H9 (cell line): Measurements from ENCODE around the gene OTX1. TPM values are rescaled to one million over a fixed set of nuclear protein-coding genes. Genes with fewer than 3 reads are reported as not detected.

Experiments
- DNase-seq: peaks from one replicate; pipeline ENCODE4 v3.0.0-alpha.2; 2017
- H2AFZ ChIP-seq: one replicate; pipeline ENCODE4 v1.6.1; 2013; ENCODE audit warnings: mild to moderate bottlenecking, low read length, control low read depth, moderate library complexity
- H2AK5ac ChIP-seq: 2 replicates; pipeline ENCODE4 v1.6.1; 2013; ENCODE audit warnings: low read length, control low read depth, mixed read lengths; ENCODE audit not compliant: insufficient read length
- H2BK120ac ChIP-seq: one replicate; pipeline ENCODE4 v1.6.1; 2013; ENCODE audit warnings: low read depth, mild to moderate bottlenecking, low read length, control low read depth, inconsistent platforms; ENCODE audit not compliant: poor library complexity, severe bottlenecking
- H2BK12ac ChIP-seq: 2 replicates; pipeline ENCODE4 v1.6.1; 2013; ENCODE audit warnings: low read length, control low read depth, mixed read lengths, low read depth; ENCODE audit not compliant: insufficient read length
- H2BK15ac ChIP-seq: 2 replicates; pipeline ENCODE4 v1.6.1; 2013; ENCODE audit warnings: low read depth, low read length, control low read depth
- H2BK20ac ChIP-seq: one replicate; pipeline ENCODE4 v1.6.1; 2013; ENCODE audit warnings: low read depth, mild to moderate bottlenecking, low read length, control low read depth, inconsistent platforms; ENCODE audit not compliant: poor library complexity, severe bottlenecking
- H2BK5ac ChIP-seq: 2 replicates; pipeline ENCODE4 v1.6.1; 2013; ENCODE audit warnings: low read length, control low read depth, mixed read lengths; ENCODE audit not compliant: insufficient read length
- H3K14ac ChIP-seq: 2 replicates; pipeline ENCODE4 v1.6.1; 2013; ENCODE audit warnings: low read length, control low read depth; ENCODE audit not compliant: insufficient read depth
- H3K18ac ChIP-seq: 2 replicates; pipeline ENCODE4 v1.6.1; 2013; ENCODE audit warnings: low read depth, mild to moderate bottlenecking, mixed read lengths, low read length, control low read depth; ENCODE audit not compliant: insufficient read length
- H3K23ac ChIP-seq: 2 replicates; pipeline ENCODE4 v1.6.1; 2013; ENCODE audit warnings: low read length, control low read depth, mixed read lengths, low read depth; ENCODE audit not compliant: insufficient read length
- H3K23me2 ChIP-seq: 2 replicates; pipeline ENCODE4 v1.6.1; 2013; ENCODE audit warnings: low read depth, mild to moderate bottlenecking, mixed read lengths, low read length, control low read depth; ENCODE audit not compliant: insufficient read length, poor library complexity, severe bottlenecking
- H3K27ac ChIP-seq: 2 replicates; pipeline ENCODE4 v1.5.1; 2013; ENCODE audit warnings: low read length, control low read depth, mixed read lengths, low read depth; ENCODE audit not compliant: insufficient read length
- H3K27me3 ChIP-seq: 2 replicates; pipeline ENCODE4 v1.6.1; 2013; ENCODE audit warnings: low read length, control low read depth, inconsistent platforms; ENCODE audit not compliant: insufficient read depth
- H3K4ac ChIP-seq: 2 replicates; pipeline ENCODE4 v1.6.1; 2013; ENCODE audit warnings: low read depth, mild to moderate bottlenecking, control low read depth, inconsistent platforms, low read length, moderate library complexity
- H3K4me1 ChIP-seq: 2 replicates; pipeline ENCODE4 v1.6.1; 2013; ENCODE audit warnings: low read length, control low read depth, inconsistent platforms; ENCODE audit not compliant: insufficient read depth
- H3K4me2 ChIP-seq: 2 replicates; pipeline ENCODE4 v1.6.1; 2013; ENCODE audit warnings: low read length, control low read depth, mixed read lengths; ENCODE audit not compliant: insufficient read length, insufficient read depth
- H3K56ac ChIP-seq: 2 replicates; pipeline ENCODE4 v1.6.1; 2013; ENCODE audit warnings: low read depth, mild to moderate bottlenecking, mixed read lengths, low read length, control low read depth; ENCODE audit not compliant: insufficient read length
- H3K79me1 ChIP-seq: 2 replicates; pipeline ENCODE4 v1.6.1; 2013; ENCODE audit warnings: low read depth, mild to moderate bottlenecking, moderate library complexity, low read length, control low read depth, inconsistent platforms; ENCODE audit not compliant: insufficient read depth, poor library complexity, severe bottlenecking
- H3K79me2 ChIP-seq: 2 replicates; pipeline ENCODE4 v1.6.1; 2013; ENCODE audit warnings: low read length, control low read depth, inconsistent platforms; ENCODE audit not compliant: insufficient read depth
- H3K9ac ChIP-seq: 2 replicates; pipeline ENCODE4 v1.6.1; 2013; ENCODE audit warnings: low read length, control low read depth, mixed read lengths; ENCODE audit not compliant: insufficient read length; ENCODE audit errors: extremely low read depth
- H3K9me3 ChIP-seq: one replicate; pipeline ENCODE4 v1.6.1; 2013; ENCODE audit warnings: low read depth, low read length, inconsistent platforms; ENCODE audit not compliant: control insufficient read depth
- H3T11ph ChIP-seq: one replicate; pipeline ENCODE4 v1.6.1; 2013; ENCODE audit warnings: mild to moderate bottlenecking, low read length, control low read depth, inconsistent platforms
- H4K20me1 ChIP-seq: one replicate; pipeline ENCODE4 v1.6.1; 2013; ENCODE audit not compliant: control insufficient read depth, insufficient read length, insufficient read depth
- H4K5ac ChIP-seq: 2 replicates; pipeline ENCODE4 v1.6.1; 2013; ENCODE audit warnings: low read depth, mild to moderate bottlenecking, mixed read lengths, low read length, control low read depth; ENCODE audit not compliant: insufficient read length
- H4K8ac ChIP-seq: replicated peaks from 2 replicates; pipeline ENCODE4 v1.6.1; 2013; ENCODE audit warnings: low read length, control low read depth, mixed read lengths, low read depth; ENCODE audit not compliant: insufficient read length
- H4K91ac ChIP-seq: 2 replicates; pipeline ENCODE4 v1.6.1; 2013; ENCODE audit warnings: low read depth, mild to moderate bottlenecking, moderate library complexity, mixed read lengths, low read length, control low read depth; ENCODE audit not compliant: insufficient read length
- H3K27ac Mint-ChIP-seq, 3 experiments: 2 replicates in 2 of 3; 3 replicates in 1 of 3; pipeline ENCODE4 v1.8.0; 2020 to 2021; ENCODE audit warnings: mixed read lengths in 3 of 3, mild to moderate bottlenecking in 1 of 3, moderate library complexity in 1 of 3
- H3K27me3 Mint-ChIP-seq: 2 replicates; pipeline ENCODE4 v1.8.0; 2021; ENCODE audit warnings: low read depth, mild to moderate bottlenecking, moderate library complexity, mixed read lengths
- H3K36me3 Mint-ChIP-seq, 3 experiments: 2 replicates in 2 of 3; 3 replicates in 1 of 3; pipeline ENCODE4 v1.8.0; 2020 to 2021; ENCODE audit warnings: low read depth in 3 of 3, mixed read lengths in 3 of 3; ENCODE audit not compliant: insufficient read depth in 1 of 3
- H3K4me1 Mint-ChIP-seq, 2 experiments: 2 replicates each; pipeline ENCODE4 v1.8.0; 2020; ENCODE audit warnings: mixed read lengths in 2 of 2
- H3K4me3 Mint-ChIP-seq, 2 experiments: 2 replicates in 1 of 2; 3 replicates in 1 of 2; pipeline ENCODE4 v1.8.0; 2020 to 2021; ENCODE audit warnings: mild to moderate bottlenecking in 2 of 2, mixed read lengths in 2 of 2, moderate library complexity in 1 of 2
- H3K9me3 Mint-ChIP-seq, 2 experiments: 2 replicates in 1 of 2; 3 replicates in 1 of 2; pipeline ENCODE4 v1.8.0; 2020; ENCODE audit warnings: mild to moderate bottlenecking in 2 of 2, mixed read lengths in 2 of 2, moderate library complexity in 1 of 2
- CTCF ChIP-seq: fragments of 200-600 bp; sonication (generic); conservative IDR thresholded peaks from 3 replicates; pipeline ENCODE4 v1.8.0; 2021; ENCODE audit warnings: antibody characterized with exemption, mild to moderate bottlenecking
- WGBS: extraction: QIAGEN DNeasy Blood & Tissue Kit; methylation state at CpG from one replicate; pipeline ENCODE4 v1.1.7; 2013; ENCODE audit warnings: missing lambda C conversion rate, low lambda C conversion rate, mixed read lengths; ENCODE audit not compliant: insufficient read length; ENCODE audit errors: extremely low coverage; 5-methylcytosine and 5-hydroxymethylcytosine counted together
- total RNA-seq: library from RNA; stranded (reverse); gene quantifications from 2 replicates; pipeline ENCODE4 v1.2.1, GENCODE V29; 2021

Gene OTX1
- total RNA-seq, 1 experiment from 2014 or later: 0.13 TPM

GRCh38 chr2:63038034-63038433 is 12.6 kb upstream of the OTX1 start:
- Histone ChIP-seq H3K23ac (no peak overlapping the region), H2BK12ac (no peak overlapping the region), H2BK20ac (no peak overlapping the region), H2BK120ac (no peak overlapping the region), H3K4me2 (no peak overlapping the region), H3K4me1 (no peaks in the 10 kb centered on the region), H3K23me2 (no peaks in the 10 kb centered on the region), H3K27ac (no peak overlapping the region), H4K5ac (no peak overlapping the region), H3K56ac (no peak overlapping the region), H3T11ph (no peak overlapping the region), H3K9me3 (no peaks in the 10 kb centered on the region), H3K4ac (no peak overlapping the region), H2AFZ (no peak overlapping the region), H2BK5ac (no peak overlapping the region), H3K14ac (no peak overlapping the region), H3K79me2 (no peaks in the 10 kb centered on the region), H3K9ac (no peak overlapping the region), H2AK5ac (no peak overlapping the region), H4K20me1 (no peaks in the 10 kb centered on the region), H3K18ac (no peak overlapping the region), H3K79me1 (no peaks in the 10 kb centered on the region), H2BK15ac (no peak overlapping the region), H4K8ac (no peak overlapping the region), H3K27me3 (no peaks in the 10 kb centered on the region), H4K91ac (no peak overlapping the region)
- TF ChIP-seq CTCF: peak; percentile 26; the same call in 2 of the 3 replicates
- peaks cover 8 to 11% of the 10 kb centered on the region in 2 experiments; a peak in 3 of 4 replicates for H3K4me1 Mint-ChIP-seq
- no CpG with 5 or more reads among the region's 4 CpGs for WGBS
- no peaks in the 10 kb centered on the region for H3K36me3 Mint-ChIP-seq
- no peak overlapping the region for H3K4me3 Mint-ChIP-seq
- no peak for DNase-seq
- no peaks in the 10 kb centered on the region for H3K27me3 Mint-ChIP-seq
- H3K9me3 Mint-ChIP-seq: no peaks in the 10 kb centered on the region
- no peak overlapping the region for H3K27ac Mint-ChIP-seq
